GM12864 (cell line): ENCODE results near the gene LMAN2L.
A peak's percentile ranks its signal among the peaks of the same experiment; 100 is the strongest.

Source experiments
- DNase-seq: peaks from one replicate; pipeline ENCODE4 v3.0.0-alpha.2; 2011; ENCODE audit warnings: low read depth
- H3K4me3 ChIP-seq: 2 replicates; pipeline ENCODE4 v1.5.1; 2011; ENCODE audit warnings: mild to moderate bottlenecking, low read depth, low read length, control low read depth
- TF ChIP-seq, protein P1 (sequence below): IDR thresholded peaks from 2 replicates; pipeline ENCODE4 v1.5.1; 2011; ENCODE audit warnings: low read depth, mild to moderate bottlenecking, moderate library complexity, low read length, control low read depth, inconsistent platforms; ENCODE audit errors: missing control alignments

The LMAN2L gene

DNA sequence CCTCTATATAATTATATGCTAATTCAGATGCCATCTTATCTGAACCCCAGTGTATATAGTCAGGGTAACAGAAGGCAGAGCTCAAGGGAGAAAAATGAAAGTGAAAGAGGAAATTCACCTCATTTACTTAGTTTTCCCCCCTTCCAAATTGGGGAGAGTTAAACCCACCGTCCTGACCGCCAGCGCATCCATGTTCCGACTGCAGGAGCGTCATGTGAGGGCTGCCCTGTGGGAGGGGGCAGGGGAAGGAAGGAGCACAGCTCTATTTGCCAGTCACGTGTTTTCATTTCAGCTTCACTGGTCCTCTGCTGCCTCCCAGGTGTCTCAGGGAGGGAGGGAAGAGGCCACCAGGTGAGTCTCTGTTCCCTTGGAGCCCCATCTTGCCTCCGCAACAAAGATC lies 34.1 kb upstream of the LMAN2L start:
- no peak for DNase-seq
- TF ChIP-seq, protein P1, sequence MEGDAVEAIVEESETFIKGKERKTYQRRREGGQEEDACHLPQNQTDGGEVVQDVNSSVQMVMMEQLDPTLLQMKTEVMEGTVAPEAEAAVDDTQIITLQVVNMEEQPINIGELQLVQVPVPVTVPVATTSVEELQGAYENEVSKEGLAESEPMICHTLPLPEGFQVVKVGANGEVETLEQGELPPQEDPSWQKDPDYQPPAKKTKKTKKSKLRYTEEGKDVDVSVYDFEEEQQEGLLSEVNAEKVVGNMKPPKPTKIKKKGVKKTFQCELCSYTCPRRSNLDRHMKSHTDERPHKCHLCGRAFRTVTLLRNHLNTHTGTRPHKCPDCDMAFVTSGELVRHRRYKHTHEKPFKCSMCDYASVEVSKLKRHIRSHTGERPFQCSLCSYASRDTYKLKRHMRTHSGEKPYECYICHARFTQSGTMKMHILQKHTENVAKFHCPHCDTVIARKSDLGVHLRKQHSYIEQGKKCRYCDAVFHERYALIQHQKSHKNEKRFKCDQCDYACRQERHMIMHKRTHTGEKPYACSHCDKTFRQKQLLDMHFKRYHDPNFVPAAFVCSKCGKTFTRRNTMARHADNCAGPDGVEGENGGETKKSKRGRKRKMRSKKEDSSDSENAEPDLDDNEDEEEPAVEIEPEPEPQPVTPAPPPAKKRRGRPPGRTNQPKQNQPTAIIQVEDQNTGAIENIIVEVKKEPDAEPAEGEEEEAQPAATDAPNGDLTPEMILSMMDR: no peak
- H3K4me3 ChIP-seq: peak overlapping the region; percentile 54

DNA sequence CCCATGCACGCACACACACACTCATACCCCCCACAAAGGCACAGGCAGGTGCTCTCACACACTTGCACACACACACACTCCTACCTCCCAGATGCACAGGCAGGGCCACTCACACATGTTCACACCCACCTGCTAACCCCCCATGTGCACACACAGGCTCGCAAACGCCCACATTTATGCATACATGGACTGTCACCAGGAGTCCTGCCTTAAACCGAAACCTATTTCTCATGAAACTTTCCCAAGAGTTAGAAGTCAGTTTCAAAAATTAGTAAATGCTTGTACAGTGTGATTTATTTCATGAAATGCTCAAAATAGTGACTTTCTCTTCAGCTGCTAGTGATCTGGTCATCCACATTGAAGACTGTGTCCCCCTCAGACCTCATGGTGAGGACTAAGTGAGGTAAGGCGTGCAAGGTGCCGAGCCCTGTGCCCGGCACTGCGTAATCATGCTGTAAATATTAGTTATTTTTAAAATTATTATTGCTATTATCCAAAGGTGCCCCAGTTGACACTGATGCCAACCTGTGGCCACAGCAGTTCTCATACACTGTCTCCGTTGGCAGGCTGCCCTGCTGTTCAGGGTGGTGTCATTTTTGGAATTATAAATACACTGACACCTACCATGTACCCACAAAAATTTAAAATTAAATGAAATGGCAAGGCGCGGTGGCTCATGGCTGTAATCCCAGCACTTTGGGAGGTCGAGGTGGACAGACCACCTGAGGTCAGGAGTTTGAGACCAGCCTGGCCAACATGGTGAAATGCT lies 33.2 kb upstream of the LMAN2L start:
- TF ChIP-seq, protein P1: no peak
- DNase-seq: peak; percentile 48
- no peak overlapping the region; the same call in 1 of the 2 replicates for H3K4me3 ChIP-seq

DNA sequence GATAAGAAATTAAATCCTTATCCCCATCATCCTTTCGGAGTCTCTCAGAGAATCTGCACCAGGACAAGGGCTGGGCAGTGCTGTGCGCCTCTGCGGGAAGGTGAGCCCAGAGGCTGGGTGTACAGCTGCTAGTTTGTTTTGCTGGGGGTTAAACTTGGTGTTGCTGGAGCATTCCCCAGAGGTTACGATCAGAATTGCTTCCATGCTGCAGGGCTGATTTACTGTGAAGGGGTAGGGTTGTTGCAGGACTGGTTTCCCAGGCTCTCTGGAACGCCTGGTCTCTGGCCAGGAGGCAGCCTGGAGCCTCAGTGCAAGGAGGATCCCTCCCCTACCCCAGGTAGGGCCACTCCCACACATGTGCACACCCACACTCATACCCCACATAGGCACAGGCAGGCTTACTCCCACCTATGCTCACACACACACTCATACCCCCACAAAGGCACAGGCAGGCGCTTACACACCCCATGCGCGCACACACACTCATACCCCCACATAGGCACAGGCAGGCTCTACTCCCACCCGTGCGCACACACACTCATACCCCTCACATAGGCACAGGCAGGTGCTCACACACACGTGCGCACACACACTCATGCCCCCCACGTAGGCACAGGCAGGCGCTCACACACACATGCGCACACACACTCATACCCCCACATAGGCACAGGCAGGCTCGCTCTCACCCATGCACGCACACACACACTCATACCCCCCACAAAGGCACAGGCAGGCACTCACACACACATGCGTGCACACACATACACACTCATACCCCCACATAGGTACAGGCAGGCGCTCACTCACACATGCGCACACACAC lies 32.1 kb upstream of the LMAN2L start:
- TF ChIP-seq, protein P1: no peak
- no peak overlapping the region for H3K4me3 ChIP-seq
- no peak for DNase-seq

- TF ChIP-seq, protein P1: no peak
- no peak for DNase-seq
- H3K4me3 ChIP-seq: no peak overlapping the region
Observed at GRCh38 chr2:96770442-96771202, 30.8 kb upstream of the LMAN2L start.

GRCh38 chr2:96769814-96770213 lies 29.9 kb upstream of the LMAN2L start:
- no peak for DNase-seq
- TF ChIP-seq, protein P1: no peak
- H3K4me3 ChIP-seq: no peak overlapping the region

DNA sequence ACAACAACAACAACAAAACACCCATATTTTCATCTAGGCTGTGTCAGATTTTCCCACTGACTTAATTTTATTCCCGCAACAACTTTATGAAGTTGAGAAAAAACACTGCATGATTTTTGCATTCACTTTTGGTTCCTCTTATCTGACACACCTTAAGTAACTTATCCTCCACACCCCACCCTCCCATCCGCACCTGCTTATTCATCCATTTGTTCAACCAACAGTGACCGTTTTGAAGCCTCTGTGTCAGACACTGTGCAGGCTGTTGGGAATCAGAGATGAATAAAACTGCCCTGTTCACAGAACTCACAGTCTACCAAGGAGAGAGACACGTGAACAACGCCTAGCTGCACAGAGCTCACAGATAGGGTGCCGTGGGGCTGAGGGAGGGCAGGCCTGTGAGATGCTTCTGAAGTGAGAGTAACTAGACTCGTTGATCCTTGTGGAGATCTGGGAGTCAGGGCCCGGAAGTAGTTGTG lies 28.3 kb upstream of the LMAN2L start:
- TF ChIP-seq, protein P1: no peak
- peak; percentile 61 for DNase-seq
- no peak overlapping the region for H3K4me3 ChIP-seq
